HTERT RPE-1 (cell line): ENCODE data around the gene TCF21.

Experiments used
- in situ Hi-C: fragments of 300-500 bp; cut with MboI; formaldehyde crosslinking; loops from 4 replicates; pipeline ENCODE4 v1.14.3; 2020; ENCODE audit warnings: low sequenced_read_pairs

TCF21 gene

GRCh38 chr6:133921249-133921859 is 32.4 kb downstream of the TCF21 start:
- in situ Hi-C loops, result loop anchor here (25.0 kb wide), 1 partner anchor 359 kb away; no protein-coding TSS in a partner anchor

- in situ Hi-C loops, result loop anchor here (25.0 kb wide), 1 partner anchor 362 kb away; no protein-coding TSS in a partner anchor
Measured at GRCh38 chr6:133923938-133924593, 35.2 kb downstream of the TCF21 start.

GRCh38 chr6:133931221-133931620 is 42.3 kb downstream of the TCF21 start:
- in situ Hi-C loops, result loop anchor here (25.0 kb wide), 1 partner anchor 156 kb away; no protein-coding TSS in a partner anchor

GRCh38 chr6:133936352-133936751 is 47.4 kb downstream of the TCF21 start:
- in situ Hi-C loops, result loop anchor here (25.0 kb wide), 1 partner anchor 151 kb away; no protein-coding TSS in a partner anchor

GRCh38 chr6:133937909-133938308 is 49.0 kb downstream of the TCF21 start:
- in situ Hi-C loops, result loop anchor here (25.0 kb wide), 1 partner anchor 149 kb away; no protein-coding TSS in a partner anchor

GRCh38 chr6:133938533-133938932 is 49.6 kb downstream of the TCF21 start:
- in situ Hi-C loops, result loop anchor here (25.0 kb wide), 1 partner anchor 149 kb away; no protein-coding TSS in a partner anchor

GRCh38 chr6:133939778-133940667 is 51.1 kb downstream of the TCF21 start:
- in situ Hi-C loops, result loop anchor here (25.0 kb wide), 1 partner anchor 147 kb away; no protein-coding TSS in a partner anchor
